Neuronal stem cell (in vitro differentiated cells): ENCODE measurements around the gene WNT16.

ENCODE experiments used
- DNase-seq: peaks from one replicate; pipeline ENCODE4 v3.0.0-alpha.2; 2013; ENCODE audit warnings: low spot score
- H2AFZ ChIP-seq: one replicate; pipeline ENCODE4 v1.6.1; 2013; ENCODE audit warnings: mild to moderate bottlenecking, low read length, inconsistent platforms
- H2AK5ac ChIP-seq: 2 replicates; pipeline ENCODE4 v1.6.1; 2013; ENCODE audit warnings: low read depth, mild to moderate bottlenecking, inconsistent platforms, low read length, moderate library complexity, mixed read lengths
- H2BK120ac ChIP-seq: 2 replicates; pipeline ENCODE4 v1.6.1; 2013; ENCODE audit warnings: low read depth, mild to moderate bottlenecking, inconsistent platforms, low read length, moderate library complexity, mixed read lengths
- H2BK12ac ChIP-seq: one replicate; pipeline ENCODE4 v1.6.1; 2013; ENCODE audit warnings: low read length, inconsistent platforms
- H2BK15ac ChIP-seq: 2 replicates; pipeline ENCODE4 v1.6.1; 2013; ENCODE audit warnings: mild to moderate bottlenecking, low read length, inconsistent platforms, mixed read lengths
- H2BK5ac ChIP-seq: one replicate; pipeline ENCODE4 v1.6.1; 2013; ENCODE audit warnings: inconsistent platforms, mild to moderate bottlenecking, low read length, moderate library complexity
- H3K14ac ChIP-seq: one replicate; pipeline ENCODE4 v1.6.1; 2013; ENCODE audit warnings: low read length, inconsistent platforms
- H3K18ac ChIP-seq: 2 replicates; pipeline ENCODE4 v1.6.1; 2013; ENCODE audit warnings: low read length, inconsistent platforms
- H3K23ac ChIP-seq: 2 replicates; pipeline ENCODE4 v1.6.1; 2013; ENCODE audit warnings: low read depth, mild to moderate bottlenecking, mixed read lengths, low read length, inconsistent platforms; ENCODE audit not compliant: poor library complexity
- H3K27ac ChIP-seq: replicated peaks from 3 replicates; pipeline ENCODE4 v1.5.1; 2013; ENCODE audit warnings: low read length, inconsistent platforms
- H3K27me3 ChIP-seq, 3 experiments: 2 replicates each; pipeline ENCODE4 v1.6.1; 2013; ENCODE audit warnings: low read length in 3 of 3, mild to moderate bottlenecking in 2 of 3, inconsistent platforms in 1 of 3, low read depth in 1 of 3, mixed read lengths in 1 of 3, moderate library complexity in 1 of 3; ENCODE audit not compliant: control insufficient read depth in 3 of 3, insufficient read depth in 3 of 3
- H3K36me3 ChIP-seq, 2 donors: replicated peaks in 1 of 2; 2 replicates each; pipeline ENCODE4 v1.6.1; 2013; ENCODE audit warnings: low read length in 2 of 2; ENCODE audit not compliant: control insufficient read depth in 2 of 2, insufficient read depth in 2 of 2
- H3K4ac ChIP-seq: 2 replicates; pipeline ENCODE4 v1.6.1; 2013; ENCODE audit warnings: inconsistent platforms, mild to moderate bottlenecking, low read length, moderate library complexity
- H3K4me1 ChIP-seq, 2 donors: 1 replicate in 1 of 2; 2 replicates in 1 of 2; pipeline ENCODE4 v1.6.1; 2013; ENCODE audit warnings: low read length in 2 of 2, low read depth in 1 of 2; ENCODE audit not compliant: control insufficient read depth in 2 of 2, insufficient read depth in 1 of 2
- H3K4me2 ChIP-seq: one replicate; pipeline ENCODE4 v1.6.1; 2013; ENCODE audit warnings: mild to moderate bottlenecking, low read length, inconsistent platforms; ENCODE audit not compliant: insufficient read depth, poor library complexity, severe bottlenecking
- H3K4me3 ChIP-seq, 2 donors: 2 replicates each; pipeline ENCODE4 v1.5.1; 2013; ENCODE audit warnings: low read length in 2 of 2, mild to moderate bottlenecking in 2 of 2, inconsistent platforms in 1 of 2, moderate library complexity in 1 of 2
- H3K79me1 ChIP-seq: one replicate; pipeline ENCODE4 v1.6.1; 2013; ENCODE audit warnings: low read depth, mild to moderate bottlenecking, inconsistent platforms, low read length, moderate library complexity
- H3K9ac ChIP-seq: one replicate; pipeline ENCODE4 v1.6.1; 2013; ENCODE audit warnings: mild to moderate bottlenecking, low read depth, low read length, inconsistent platforms; ENCODE audit not compliant: poor library complexity
- H3K9me3 ChIP-seq, 2 donors: replicated peaks in 1 of 2; 2 replicates each; pipeline versions ENCODE3 to v1.6.1; 2013; ENCODE audit warnings: low read length in 2 of 2, mild to moderate bottlenecking in 2 of 2, inconsistent platforms in 1 of 2, low read depth in 1 of 2, mixed read lengths in 1 of 2, moderate library complexity in 1 of 2; ENCODE audit not compliant: control insufficient read depth in 2 of 2, insufficient read depth in 1 of 2
- H4K8ac ChIP-seq: one replicate; pipeline ENCODE4 v1.6.1; 2013; ENCODE audit warnings: low read depth, mild to moderate bottlenecking, inconsistent platforms, low read length, moderate library complexity
- H4K91ac ChIP-seq: one replicate; pipeline ENCODE4 v1.6.1; 2013; ENCODE audit warnings: low read length, low read depth, mild to moderate bottlenecking, inconsistent platforms; ENCODE audit not compliant: poor library complexity
- WGBS, 2 donors: extraction: QIAGEN DNeasy Blood & Tissue Kit; methylation state at CpG; one replicate each; pipeline ENCODE4 v1.1.7; 2013; ENCODE audit warnings: missing lambda C conversion rate in 2 of 2, mixed read lengths in 1 of 2; ENCODE audit not compliant: insufficient read length in 2 of 2, insufficient replicate concordance in 1 of 2; ENCODE audit errors: extremely low coverage in 2 of 2; 5-methylcytosine and 5-hydroxymethylcytosine counted together

The WNT16 gene

DNA sequence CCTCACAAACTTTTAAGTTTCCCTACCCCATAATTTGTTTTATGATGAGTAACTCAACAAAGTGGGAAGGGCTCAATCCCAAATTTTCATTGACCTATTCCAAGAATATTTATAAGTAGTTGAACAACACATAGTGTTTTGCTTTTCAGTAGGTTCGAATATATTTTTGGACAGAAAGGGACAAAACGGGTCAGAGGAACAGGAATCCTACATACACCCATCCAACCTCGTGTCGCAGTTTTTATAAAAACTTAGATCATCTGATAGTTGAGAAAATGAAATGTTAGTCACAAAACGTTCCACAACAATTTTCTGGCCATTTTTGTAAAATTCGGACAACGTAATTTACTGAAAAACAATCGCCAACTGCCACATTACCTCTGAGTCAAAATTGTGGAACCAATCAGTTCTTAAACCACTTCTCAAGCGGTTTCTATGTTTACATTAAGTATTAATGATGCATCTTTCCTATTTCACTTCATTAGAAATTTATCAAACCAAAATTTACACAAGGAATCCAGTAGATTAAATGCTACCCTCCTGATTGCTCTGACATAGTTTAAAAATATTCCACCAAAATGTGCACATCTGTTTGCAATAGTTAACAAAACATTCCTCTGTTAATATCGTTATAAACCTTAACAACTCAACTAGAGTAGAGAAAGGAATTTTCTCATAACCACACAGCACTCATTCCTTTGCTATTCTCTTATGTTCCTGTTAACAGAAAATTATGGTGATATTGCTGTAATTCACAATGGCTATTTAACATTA lies 6.3 kb downstream of the WNT16 start:
- H3K27ac ChIP-seq, result no peak overlapping the region
- no peak overlapping the region for H3K18ac ChIP-seq
- no peak overlapping the region for H3K9ac ChIP-seq
- H4K8ac ChIP-seq, result no peak overlapping the region
- H3K14ac ChIP-seq, result no peak overlapping the region
- H2AFZ ChIP-seq, result no peak overlapping the region
- H2BK15ac ChIP-seq, result no peak overlapping the region
- no peaks in the 10 kb centered on the region for H3K79me1 ChIP-seq
- no peak overlapping the region for H3K4ac ChIP-seq
- no peak overlapping the region for H2BK5ac ChIP-seq
- H3K4me3 ChIP-seq, result no peak overlapping the region
- H2BK12ac ChIP-seq, result no peak overlapping the region
- no peaks in the 10 kb centered on the region for H3K36me3 ChIP-seq
- no peak overlapping the region for H3K4me2 ChIP-seq
- no peak overlapping the region for H4K91ac ChIP-seq
- peaks cover 0 to 4% of the 10 kb centered on the region in 2 donors for H3K4me1 ChIP-seq
- peaks cover 0 to 24% (median 11%) of the 10 kb centered on the region in 3 experiments for H3K27me3 ChIP-seq
- H2AK5ac ChIP-seq, result no peak overlapping the region
- WGBS, 2 donors, result no CpG with 5 or more reads among the region's 10 CpGs
- DNase-seq, result no peak
- no peaks in the 10 kb centered on the region for H3K9me3 ChIP-seq
- H3K23ac ChIP-seq, result no peak overlapping the region
- no peak overlapping the region for H2BK120ac ChIP-seq

- H3K9me3 ChIP-seq, result no peaks in the 10 kb centered on the region
- H3K23ac ChIP-seq, result no peak overlapping the region
- no peak overlapping the region for H4K91ac ChIP-seq
- H3K36me3 ChIP-seq, result no peaks in the 10 kb centered on the region
- H3K18ac ChIP-seq, result no peak overlapping the region
- no peak overlapping the region for H3K4ac ChIP-seq
- DNase-seq, result no peak
- H2BK5ac ChIP-seq, result no peak overlapping the region
- no peak overlapping the region for H2AFZ ChIP-seq
- no CpG with 5 or more reads among the region's 3 CpGs for WGBS, 2 donors
- H3K4me1 ChIP-seq, result no peaks in the 10 kb centered on the region
- no peaks in the 10 kb centered on the region for H3K79me1 ChIP-seq
- H2BK12ac ChIP-seq, result no peak overlapping the region
- no peak overlapping the region for H2BK120ac ChIP-seq
- H3K27ac ChIP-seq, result no peak overlapping the region
- no peak overlapping the region for H4K8ac ChIP-seq
- no peak overlapping the region for H2BK15ac ChIP-seq
- no peak overlapping the region for H3K4me3 ChIP-seq
- H2AK5ac ChIP-seq, result no peak overlapping the region
- H3K9ac ChIP-seq, result no peak overlapping the region
- H3K27me3 ChIP-seq, result peaks cover 0 to 9% (median 2%) of the 10 kb centered on the region in 3 experiments
- no peak overlapping the region for H3K4me2 ChIP-seq
- H3K14ac ChIP-seq, result no peak overlapping the region
These were observed 7.8 kb downstream of the WNT16 start for GRCh38 chr7:121336579-121336978.

DNA sequence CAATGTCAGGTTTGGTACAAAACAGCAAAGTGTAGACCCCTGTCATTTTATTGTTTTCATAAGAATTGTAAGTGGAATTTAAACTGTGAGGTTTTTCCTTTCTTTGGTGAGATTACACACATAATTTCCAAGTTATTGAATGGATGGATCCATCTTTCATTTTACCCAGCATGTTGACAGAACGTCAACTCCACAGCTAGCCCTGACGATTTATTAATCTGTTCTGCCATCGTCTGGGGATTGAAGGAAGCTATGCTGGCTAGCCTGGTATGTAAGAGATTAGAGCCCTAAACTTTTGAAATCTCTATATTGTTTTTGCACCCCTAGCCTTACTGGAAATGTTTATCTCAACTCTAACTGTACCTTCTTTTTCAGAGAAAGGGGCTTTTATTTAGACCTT lies 8.6 kb downstream of the WNT16 start:
- Histone ChIP-seq H3K4ac (no peak overlapping the region), H3K4me1 (no peaks in the 10 kb centered on the region), H3K4me2 (no peak overlapping the region), H2AFZ (no peak overlapping the region), H2BK15ac (no peak overlapping the region), H3K36me3 (no peaks in the 10 kb centered on the region), H2AK5ac (no peak overlapping the region), H3K23ac (no peak overlapping the region), H2BK12ac (no peak overlapping the region), H4K91ac (no peak overlapping the region), H3K27ac (no peak overlapping the region), H3K18ac (no peak overlapping the region), H2BK5ac (no peak overlapping the region), H4K8ac (no peak overlapping the region), H3K4me3 (no peak overlapping the region), H3K9ac (no peak overlapping the region), H2BK120ac (no peak overlapping the region), H3K14ac (no peak overlapping the region), H3K79me1 (no peaks in the 10 kb centered on the region), H3K9me3 (no peaks in the 10 kb centered on the region), H3K27me3 (peaks cover 0 to under 1% (median 0%) of the 10 kb centered on the region in 3 experiments)
- DNase-seq, result no peak
- no CpG with 5 or more reads among the region's 3 CpGs for WGBS, 2 donors

GRCh38 chr7:121339082-121339481 lies 10.3 kb downstream of the WNT16 start:
- H3K4me2 ChIP-seq, result no peak overlapping the region
- H3K4ac ChIP-seq, result no peak overlapping the region
- no peak overlapping the region for H2AFZ ChIP-seq
- H3K14ac ChIP-seq, result no peak overlapping the region
- H2AK5ac ChIP-seq, result no peak overlapping the region
- no peak overlapping the region for H2BK15ac ChIP-seq
- H3K4me3 ChIP-seq, result no peak overlapping the region
- no peaks in the 10 kb centered on the region for H3K9me3 ChIP-seq
- no peak overlapping the region for H4K91ac ChIP-seq
- H2BK12ac ChIP-seq, result no peak overlapping the region
- H3K9ac ChIP-seq, result no peak overlapping the region
- no peak overlapping the region for H4K8ac ChIP-seq
- no peaks in the 10 kb centered on the region for H3K27me3 ChIP-seq
- WGBS, 2 donors, result no CpG with 5 or more reads among the region's 5 CpGs
- no peaks in the 10 kb centered on the region for H3K4me1 ChIP-seq
- H3K36me3 ChIP-seq, result no peaks in the 10 kb centered on the region
- no peaks in the 10 kb centered on the region for H3K79me1 ChIP-seq
- no peak overlapping the region for H3K18ac ChIP-seq
- no peak for DNase-seq
- no peak overlapping the region for H2BK120ac ChIP-seq
- H3K23ac ChIP-seq, result no peak overlapping the region
- H3K27ac ChIP-seq, result no peak overlapping the region
- H2BK5ac ChIP-seq, result no peak overlapping the region
